ENCODE results near the gene BRK1.
"Not testable (repeated sequence)": the region's sequence is repeated elsewhere in the genome, so short reads cannot be mapped to it uniquely, and the experiment has no call there.

The BRK1 gene

GRCh38 chr3:10176150-10176549 lies 60.7 kb downstream of the BRK1 start:
- DNase-seq (ENCODE audit: extremely low read depth in 1 of 2, low read depth in 1 of 2), result not testable (repeated sequence)

All from stimulated activated CD8-positive, alpha-beta memory T cell treated with anti-CD3 and anti-CD28 coated beads, Interleukin-7, amount 100 ng/mL, for 48 hours (primary cell).